NCI-H1436 (cell line): ENCODE results near the gene NTPCR.
"Not testable (repeated sequence)": the region's sequence is repeated elsewhere in the genome, so short reads cannot be mapped to it uniquely, and the experiment has no call there.

Source experiments
- DNase-seq: peaks from one replicate; lab custom pipeline; 2025; lab: John Stamatoyannopoulos, UW

The NTPCR gene

DNA sequence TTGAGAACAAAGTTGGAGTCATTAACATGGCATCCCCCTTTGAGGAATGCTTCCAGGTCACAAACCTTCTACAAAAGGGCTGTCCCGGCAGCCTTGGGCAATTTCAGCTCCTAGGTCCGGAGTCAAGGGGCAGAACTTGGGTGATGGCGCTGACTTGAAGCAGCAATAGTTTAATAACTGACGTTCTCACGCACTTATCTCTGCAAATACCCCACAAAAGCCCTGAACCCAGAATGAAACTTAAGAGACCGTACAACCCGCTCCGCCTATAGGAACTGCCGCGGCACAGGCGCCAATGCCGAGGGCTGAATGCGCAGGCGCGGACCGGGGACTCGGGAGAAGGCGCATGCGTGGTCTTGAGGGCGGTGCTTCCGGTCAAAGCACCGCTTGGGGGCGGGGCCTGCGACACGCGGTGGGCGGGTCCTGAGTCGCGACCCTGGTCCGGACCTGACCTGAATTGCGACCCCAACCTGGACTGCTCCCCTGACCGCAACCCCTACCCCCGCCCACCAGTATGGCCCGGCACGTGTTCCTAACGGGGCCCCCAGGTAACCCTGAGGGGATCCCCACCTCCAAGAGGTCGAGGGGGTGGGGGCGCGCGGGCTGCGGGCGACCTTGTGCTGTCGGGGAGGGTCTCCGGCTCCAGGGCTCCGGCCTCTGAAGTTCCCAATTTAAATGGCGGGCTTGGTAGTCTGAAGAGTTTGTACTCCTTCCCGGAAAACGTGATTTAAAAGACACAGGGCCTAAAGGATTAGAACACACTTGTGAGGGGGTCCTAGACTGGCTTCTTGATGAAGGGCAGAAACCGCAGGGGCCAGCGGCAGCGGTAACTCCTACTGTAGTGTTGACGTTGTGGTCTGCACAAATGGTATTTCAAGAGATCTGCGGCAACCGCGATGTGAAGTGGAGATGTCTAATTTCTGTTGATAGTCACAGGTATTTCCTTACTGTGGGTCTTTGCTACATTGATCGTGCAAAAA lies at the start of gene NTPCR:
Gene NTPCR, plus strand, starts transcription at position 415 of the 980 bp plus-strand sequence. Its CDS starts 100 bp downstream, at position 515.
- peak; percentile 97 for DNase-seq

GRCh38 chr1:232900818-232901217 lies 49.6 kb upstream of the NTPCR start:
- no peak for DNase-seq

- no peak for DNase-seq
Observed at GRCh38 chr1:232901255-232901654, 49.2 kb upstream of the NTPCR start.

DNA sequence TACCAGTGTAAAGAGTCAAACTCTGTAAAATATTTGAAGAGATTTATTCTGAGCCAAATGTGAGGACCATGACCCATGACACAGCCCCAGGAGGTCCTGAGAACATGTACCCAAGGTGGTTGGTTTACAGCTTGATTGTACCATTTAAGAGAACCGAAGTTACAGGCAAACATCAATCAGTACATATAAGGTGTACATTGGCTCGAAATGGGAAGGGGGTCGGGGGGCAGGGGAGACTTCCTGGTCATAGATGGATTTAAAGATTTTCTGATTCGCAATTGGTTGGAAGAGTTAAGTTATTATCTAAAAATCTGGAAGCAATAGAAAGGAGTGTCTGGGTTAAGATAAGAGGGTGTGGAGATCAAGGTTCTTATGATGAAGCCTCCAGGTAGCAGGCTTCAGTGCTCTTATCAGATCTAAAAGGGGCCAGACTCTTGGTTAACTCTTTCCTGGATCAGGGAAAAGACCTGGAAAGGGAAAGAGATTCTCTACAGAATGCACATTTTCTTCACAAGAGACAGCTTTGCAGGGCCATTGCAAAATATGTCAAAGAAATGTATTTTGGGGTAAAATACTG lies 47.5 kb upstream of the NTPCR start:
- no peak for DNase-seq

- no peak for DNase-seq
Observed at GRCh38 chr1:232904131-232904530, 46.3 kb upstream of the NTPCR start.

- no peak for DNase-seq
Observed at GRCh38 chr1:232904566-232904965, 45.8 kb upstream of the NTPCR start.

GRCh38 chr1:232905331-232906034 lies 44.9 kb upstream of the NTPCR start:
- no peak for DNase-seq

- no peak for DNase-seq
Observed at GRCh38 chr1:232906441-232906840, 44.0 kb upstream of the NTPCR start.

GRCh38 chr1:232908831-232909230 lies 41.6 kb upstream of the NTPCR start:
- DNase-seq = no peak

DNA sequence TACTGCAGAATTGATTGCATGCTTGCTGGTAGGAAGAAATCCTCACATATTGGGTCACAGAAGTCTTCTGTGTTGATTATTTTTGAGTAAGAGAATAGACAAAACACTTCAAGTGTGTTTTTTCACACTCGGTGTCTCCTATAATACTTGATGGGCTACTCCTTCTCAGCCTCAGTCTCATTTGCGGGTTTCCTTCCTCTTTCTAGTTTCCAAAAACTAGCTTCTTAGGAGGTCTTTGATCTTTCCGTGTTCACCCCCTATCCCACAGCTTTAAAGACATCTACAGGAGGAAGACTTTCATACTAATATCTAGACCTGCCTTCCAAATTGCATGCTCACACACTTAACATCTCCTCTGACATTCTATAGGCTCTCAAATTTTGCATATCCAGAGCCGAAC lies 40.7 kb upstream of the NTPCR start:
- DNase-seq = no peak

- no peak for DNase-seq
Observed at GRCh38 chr1:232911027-232911599, 39.3 kb upstream of the NTPCR start.

DNA sequence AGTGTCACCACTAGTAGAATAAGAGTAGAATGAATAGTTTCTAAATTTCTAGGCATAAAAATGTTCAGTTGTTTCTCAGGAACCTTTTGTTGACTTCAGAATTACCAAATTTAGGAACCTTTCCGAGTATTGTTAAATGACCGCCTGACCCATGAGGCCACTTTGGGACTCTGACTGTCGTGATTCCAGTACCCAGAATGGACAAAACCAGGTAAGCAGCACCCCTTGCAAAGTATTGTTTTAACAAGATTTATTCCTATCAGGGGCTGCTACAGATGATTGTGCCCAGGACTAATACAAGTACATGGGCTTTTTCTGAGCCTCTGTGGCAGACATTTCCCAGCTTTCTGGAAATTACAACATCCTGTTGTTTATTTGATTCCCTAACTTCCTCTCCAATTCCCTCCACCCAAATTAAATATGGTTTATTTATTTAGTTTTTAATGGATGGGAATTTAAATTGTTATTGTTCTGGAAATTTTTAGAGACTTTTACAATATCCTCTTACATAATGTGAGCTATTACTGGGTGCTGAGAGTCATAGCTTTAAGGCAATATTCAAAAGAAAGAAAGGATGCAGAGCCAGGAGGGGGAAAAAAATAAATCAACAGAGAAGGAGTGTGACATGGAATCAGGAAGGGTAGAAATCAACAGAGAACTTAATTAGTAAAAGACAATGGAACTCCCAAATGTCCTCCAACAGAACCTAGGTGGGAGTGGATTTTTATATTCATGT lies 37.4 kb upstream of the NTPCR start:
- DNase-seq = no peak

DNA sequence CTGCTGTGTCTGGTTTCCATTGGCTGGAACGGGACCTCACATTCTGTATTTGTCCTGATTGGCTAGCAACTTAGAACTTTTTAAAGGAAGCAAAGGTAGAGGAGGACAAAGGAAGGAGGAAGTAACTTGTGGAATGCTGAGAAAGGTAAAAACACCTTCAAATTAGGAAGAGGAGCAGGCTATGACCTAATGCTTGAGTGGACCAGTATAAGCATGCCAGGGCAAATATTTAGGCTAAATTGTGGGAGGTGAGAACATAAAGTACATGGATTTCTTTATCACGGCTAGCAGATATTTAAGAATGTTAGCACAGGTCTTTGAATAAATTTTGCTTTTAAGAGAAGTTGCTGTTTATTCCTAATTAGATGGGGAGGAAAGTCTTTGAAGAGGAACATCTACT lies 36.1 kb upstream of the NTPCR start:
- DNase-seq = not testable (repeated sequence)

GRCh38 chr1:232915212-232915611 lies 35.2 kb upstream of the NTPCR start:
- DNase-seq = no peak

GRCh38 chr1:232917053-232917452 lies 33.4 kb upstream of the NTPCR start:
- DNase-seq = no peak

GRCh38 chr1:232921381-232921780 lies 29.0 kb upstream of the NTPCR start:
- no peak for DNase-seq

DNA sequence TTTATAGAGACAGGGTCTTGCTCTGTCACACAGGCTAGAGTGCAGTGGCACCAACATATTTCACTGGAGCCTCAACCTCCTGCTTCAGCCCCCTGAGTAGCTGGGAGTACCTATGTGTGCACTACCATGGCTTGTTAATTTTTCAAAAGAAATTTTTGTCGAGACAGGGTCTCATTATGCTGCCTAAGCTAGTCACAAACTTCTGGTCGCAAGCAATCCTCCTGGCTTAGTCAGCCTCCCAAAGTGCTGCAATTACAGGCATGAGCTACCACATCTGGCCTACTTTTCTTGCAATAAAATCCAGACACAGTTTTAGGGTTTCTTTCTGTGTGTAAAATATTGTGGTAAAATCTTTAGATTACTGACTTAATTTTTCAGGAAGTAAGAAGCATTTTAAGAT lies 27.9 kb upstream of the NTPCR start:
- no peak for DNase-seq

DNA sequence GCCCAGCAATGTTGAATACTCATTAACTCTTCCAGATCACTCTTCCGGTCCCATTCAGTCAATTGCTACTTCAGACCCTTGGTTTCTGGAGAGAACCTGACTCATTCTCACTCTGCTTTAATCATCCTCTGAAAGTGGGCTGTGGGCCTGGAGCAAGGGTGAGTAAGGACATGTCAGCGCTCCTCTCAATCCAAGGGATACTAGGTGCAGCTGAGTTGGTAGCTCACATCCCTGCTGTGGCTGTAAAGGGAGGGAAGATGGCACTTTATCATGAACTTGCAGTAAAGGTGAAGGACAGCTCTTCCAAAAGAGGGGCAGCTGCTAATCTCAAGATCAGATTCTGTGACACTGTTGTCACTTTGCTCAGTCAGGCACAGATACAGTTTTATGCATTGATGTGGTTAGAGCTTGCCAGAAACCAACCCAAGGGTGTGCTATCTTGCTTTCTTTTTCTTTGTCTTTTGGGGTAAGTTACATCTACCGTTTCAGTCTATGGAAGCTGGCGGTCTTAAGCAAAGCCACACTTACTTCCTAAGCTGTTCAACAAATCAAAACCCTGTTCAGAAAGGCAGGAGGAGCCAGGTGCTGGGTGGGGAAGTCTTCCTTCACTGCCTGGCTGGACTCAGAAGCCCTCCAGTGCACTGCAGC lies 26.5 kb upstream of the NTPCR start:
- DNase-seq = no peak

DNA sequence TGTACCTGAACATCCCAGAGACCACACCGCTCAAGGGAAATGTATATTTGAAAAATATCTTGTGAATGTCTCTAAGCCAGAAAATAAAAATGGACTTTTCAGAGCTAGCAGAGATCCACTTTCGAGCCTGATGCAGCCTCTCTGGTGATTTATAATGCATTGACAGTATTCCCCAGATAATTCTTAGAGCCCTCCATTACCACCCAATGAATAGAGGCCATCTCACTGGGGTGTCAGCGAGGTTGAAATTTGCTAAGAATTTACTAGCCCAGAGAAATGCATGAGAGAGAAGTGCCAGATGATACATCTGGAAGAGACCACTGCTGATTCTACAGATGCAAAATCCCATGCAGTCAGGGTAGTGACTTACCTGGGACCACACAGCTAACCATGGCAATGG lies 25.5 kb upstream of the NTPCR start:
- DNase-seq = no peak

GRCh38 chr1:232925421-232926220 lies 24.8 kb upstream of the NTPCR start:
- no peak for DNase-seq
